ENCODE measurements around the gene YIPF3.
A peak's percentile ranks its signal among the peaks of the same experiment; 100 is the strongest.

YIPF3 gene

DNA sequence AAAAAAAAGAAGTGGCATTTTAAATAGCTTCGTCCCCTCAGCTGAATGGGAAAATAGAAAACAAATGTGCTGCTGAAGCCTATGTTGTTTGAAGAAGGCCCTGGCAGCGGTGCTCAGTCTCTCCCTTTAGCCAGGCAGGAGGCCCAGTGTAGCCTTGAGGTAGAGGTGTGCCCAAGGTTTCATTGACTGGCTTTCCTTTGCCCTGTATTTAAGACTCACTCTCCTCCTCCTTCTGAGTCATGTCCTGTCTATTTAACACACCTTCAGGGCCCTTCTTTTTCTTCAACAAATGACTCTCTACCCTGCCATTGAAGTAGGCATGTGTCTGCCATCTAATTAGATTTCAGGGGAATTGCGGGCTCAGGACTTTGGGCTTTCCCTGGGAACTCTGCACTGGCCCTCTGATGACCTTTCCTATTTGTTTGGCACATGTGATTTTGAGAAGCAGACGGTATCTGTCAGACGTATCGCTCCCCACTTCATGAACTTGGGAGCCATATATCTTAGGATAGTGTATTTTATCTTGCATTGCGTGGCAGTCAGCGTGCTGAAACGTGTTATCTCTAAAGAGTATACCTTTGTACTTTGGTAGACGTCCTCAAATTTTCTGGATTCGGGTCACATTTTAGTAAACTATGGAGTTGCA is 35.0 kb downstream of the YIPF3 start:
- CTCF ChIA-PET: interaction anchor here (0.9 to 6.4 kb wide), 4 partner anchors 8 to 23 kb away, joined by 3 to 42 read pairs (median 12); no protein-coding TSS in a partner anchor
- TF ChIP-seq, protein P1, sequence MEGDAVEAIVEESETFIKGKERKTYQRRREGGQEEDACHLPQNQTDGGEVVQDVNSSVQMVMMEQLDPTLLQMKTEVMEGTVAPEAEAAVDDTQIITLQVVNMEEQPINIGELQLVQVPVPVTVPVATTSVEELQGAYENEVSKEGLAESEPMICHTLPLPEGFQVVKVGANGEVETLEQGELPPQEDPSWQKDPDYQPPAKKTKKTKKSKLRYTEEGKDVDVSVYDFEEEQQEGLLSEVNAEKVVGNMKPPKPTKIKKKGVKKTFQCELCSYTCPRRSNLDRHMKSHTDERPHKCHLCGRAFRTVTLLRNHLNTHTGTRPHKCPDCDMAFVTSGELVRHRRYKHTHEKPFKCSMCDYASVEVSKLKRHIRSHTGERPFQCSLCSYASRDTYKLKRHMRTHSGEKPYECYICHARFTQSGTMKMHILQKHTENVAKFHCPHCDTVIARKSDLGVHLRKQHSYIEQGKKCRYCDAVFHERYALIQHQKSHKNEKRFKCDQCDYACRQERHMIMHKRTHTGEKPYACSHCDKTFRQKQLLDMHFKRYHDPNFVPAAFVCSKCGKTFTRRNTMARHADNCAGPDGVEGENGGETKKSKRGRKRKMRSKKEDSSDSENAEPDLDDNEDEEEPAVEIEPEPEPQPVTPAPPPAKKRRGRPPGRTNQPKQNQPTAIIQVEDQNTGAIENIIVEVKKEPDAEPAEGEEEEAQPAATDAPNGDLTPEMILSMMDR (IDR thresholded peaks at IDR 0.05; ENCODE audit: control extremely low read depth, extremely low read depth, low read depth, missing control alignments): no peak
- DNase-seq (ENCODE audit: extremely low spot score): no peak

DNA sequence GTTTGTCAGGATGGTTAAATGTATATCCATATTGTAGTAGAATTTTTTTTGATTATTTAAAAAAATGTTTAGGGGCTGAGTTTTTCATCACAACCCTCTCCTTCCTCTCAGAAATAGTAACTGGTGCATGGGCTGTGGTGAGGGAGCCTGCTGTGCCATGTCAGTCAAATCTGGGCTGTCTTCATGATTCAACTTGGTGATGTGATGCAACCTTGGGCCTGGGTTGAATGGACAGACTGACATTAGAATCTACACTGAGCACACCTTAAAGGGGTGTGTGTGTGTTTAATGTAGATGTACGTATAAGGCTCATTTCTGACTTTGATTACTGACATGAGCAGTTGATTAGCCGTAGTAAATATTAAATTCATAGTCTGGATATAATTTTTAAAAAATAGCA is 35.7 kb downstream of the YIPF3 start:
- TF ChIP-seq, protein P1 (IDR thresholded peaks at IDR 0.05; ENCODE audit: control extremely low read depth, extremely low read depth, low read depth, missing control alignments): no peak
- POLR2A ChIA-PET: no interaction called here
- DNase-seq (ENCODE audit: extremely low spot score): no peak
- CTCF ChIA-PET: interaction anchor here (0.9 to 3.6 kb wide), 4 partner anchors 8 to 26 kb away, joined by 3 to 13 read pairs (median 10); no protein-coding TSS in a partner anchor

More for the DNA sequence above, 35.0 kb downstream of the YIPF3 start:
- POLR2A ChIA-PET: no interaction called here

DNA sequence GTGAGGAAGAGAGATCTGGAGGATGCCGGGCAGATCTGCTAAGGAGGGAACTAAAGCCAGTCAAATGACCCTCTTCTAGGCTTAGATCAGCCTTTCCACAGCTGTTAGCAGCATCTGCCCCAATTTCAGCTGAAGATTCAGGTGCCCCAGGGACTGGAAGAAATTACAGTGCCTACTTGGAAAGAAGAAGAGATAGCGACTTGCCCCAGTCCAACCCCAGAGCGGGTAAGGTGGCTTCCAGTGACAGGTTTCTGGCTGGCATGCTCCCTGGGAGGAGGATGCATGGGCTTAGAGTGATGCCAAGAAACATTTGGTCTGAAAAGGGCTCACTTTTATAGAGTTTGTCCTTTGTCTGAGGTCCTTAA is 38.7 kb downstream of the YIPF3 start:
- TF ChIP-seq, protein P1 (IDR thresholded peaks at IDR 0.05; ENCODE audit: control extremely low read depth, extremely low read depth, low read depth, missing control alignments): no peak
- no peak for DNase-seq (ENCODE audit: extremely low spot score)
- CTCF ChIA-PET: interaction anchor here (1.0 to 4.0 kb wide), 6 partner anchors 12 to 29 kb away, joined by 3 to 21 read pairs (median 4); no protein-coding TSS in a partner anchor
- POLR2A ChIA-PET: interaction anchor here (0.6 to 1.0 kb wide), 3 partner anchors 18 to 164 kb away, joined by 3 to 6 read pairs (median 3); no protein-coding TSS in a partner anchor

DNA sequence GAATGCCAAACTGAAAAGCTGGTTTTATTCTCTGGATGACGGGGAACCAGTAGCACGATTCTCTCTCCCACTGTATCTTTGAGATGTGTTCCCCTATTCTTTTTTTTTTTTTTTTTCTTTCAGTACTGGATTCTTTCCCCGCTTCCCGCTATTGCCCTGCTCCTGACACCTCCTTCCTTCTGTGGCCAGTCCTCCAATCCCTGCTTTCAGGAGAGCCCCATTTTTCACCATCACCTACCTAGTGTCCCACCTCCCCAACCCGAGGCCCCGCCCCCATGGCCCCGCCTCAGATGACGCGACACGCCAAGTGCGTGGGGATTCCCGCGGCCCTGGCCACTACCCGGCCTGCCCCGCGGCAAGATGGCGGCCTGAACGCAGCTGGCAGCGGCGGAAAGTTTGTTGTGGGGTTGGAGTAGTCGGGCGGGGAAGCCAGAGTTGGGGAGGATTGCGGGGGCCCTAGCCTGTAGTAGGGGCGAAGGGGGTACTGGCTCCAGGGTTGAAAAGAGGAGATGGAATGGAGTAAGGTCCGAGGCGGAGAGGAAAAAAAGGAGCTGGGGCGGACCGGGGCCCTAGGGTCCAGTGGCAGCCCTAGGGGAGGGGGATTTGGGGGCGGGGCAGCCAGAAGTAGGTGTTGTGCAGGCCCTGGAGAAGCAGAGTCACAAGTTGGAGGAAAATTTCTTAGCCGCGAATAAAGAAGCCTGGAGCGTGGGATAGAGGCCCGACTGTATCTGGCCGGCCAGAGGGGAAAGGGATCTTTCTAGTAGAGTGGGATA is 39.3 kb downstream of the YIPF3 start, which contains the start of gene TJAP1:
Gene TJAP1, plus strand, starts transcription at position 336 of the 773 bp plus-strand sequence. CDS start 21,432 bp downstream, outside the sequence.
- peak; percentile 96 for DNase-seq (ENCODE audit: extremely low spot score)
- CTCF ChIA-PET: interaction anchor here (1.0 to 4.0 kb wide), 4 partner anchors 12 to 29 kb away, joined by 3 to 21 read pairs (median 4); no protein-coding TSS in a partner anchor
- POLR2A ChIA-PET: interaction anchor here (0.6 to 1.0 kb wide), 5 partner anchors 19 to 164 kb away, joined by 3 to 6 read pairs (median 3); partner anchors contain the start of gene LRRC73
- TF ChIP-seq, protein P1 (IDR thresholded peaks at IDR 0.05; ENCODE audit: control extremely low read depth, extremely low read depth, low read depth, missing control alignments): no peak

DNA sequence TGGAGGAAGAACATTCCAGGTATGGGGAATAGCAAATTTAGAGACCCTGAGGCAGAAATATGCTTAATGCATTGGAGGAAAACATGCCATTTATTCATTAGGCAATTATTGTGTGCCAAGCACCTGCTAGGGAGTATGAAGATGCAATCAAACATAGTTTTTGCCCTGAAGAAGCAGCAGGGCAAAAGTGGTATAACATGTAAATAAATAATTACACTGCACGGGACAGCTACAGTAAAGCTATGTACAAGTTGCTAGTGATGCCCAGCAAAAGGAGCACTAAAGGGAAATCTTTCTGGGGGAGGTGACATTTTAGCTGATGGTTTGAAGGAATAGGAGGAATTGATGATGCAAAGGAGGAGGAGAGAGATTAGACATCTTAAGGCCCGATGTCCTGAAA is 40.0 kb downstream of the YIPF3 start:
- DNase-seq (ENCODE audit: extremely low spot score): no peak
- CTCF ChIA-PET: interaction anchor here (1.2 to 4.0 kb wide), 3 partner anchors 13 to 30 kb away, joined by 3 to 21 read pairs (median 4); no protein-coding TSS in a partner anchor
- TF ChIP-seq, protein P1 (IDR thresholded peaks at IDR 0.05; ENCODE audit: control extremely low read depth, extremely low read depth, low read depth, missing control alignments): no peak
- POLR2A ChIA-PET: interaction anchor here (0.6 kb wide), 2 partner anchors 30 to 33 kb away, joined by 3 read pairs; partner anchors contain the start of gene LRRC73

DNA sequence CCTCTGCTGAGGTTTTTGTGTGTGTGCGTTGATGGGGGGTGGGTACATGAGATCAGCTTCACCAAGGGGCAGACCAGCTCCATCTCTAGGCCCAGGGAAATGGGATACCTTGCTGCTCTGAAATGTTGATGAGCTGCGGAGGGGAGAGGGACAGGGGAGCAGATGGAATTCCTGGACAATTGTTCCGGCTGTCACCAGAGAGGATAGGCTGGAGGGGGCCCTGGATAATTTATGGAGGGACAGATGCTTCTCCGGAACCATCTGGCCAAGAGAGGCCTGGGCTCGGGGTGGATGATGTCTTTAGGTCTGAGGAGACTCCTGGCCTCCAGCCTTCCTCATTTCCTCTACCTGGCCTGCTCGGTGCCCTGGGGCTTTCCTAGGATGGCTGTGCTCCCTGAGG is 41.2 kb downstream of the YIPF3 start:
- POLR2A ChIA-PET: no interaction called here
- DNase-seq (ENCODE audit: extremely low spot score): no peak
- TF ChIP-seq, protein P1 (IDR thresholded peaks at IDR 0.05; ENCODE audit: control extremely low read depth, extremely low read depth, low read depth, missing control alignments): no peak
- CTCF ChIA-PET: interaction anchor here (4.0 kb wide), 1 partner anchor 31 kb away, joined by 21 read pairs; no protein-coding TSS in a partner anchor

Data from GM10248 (cell line).